ENCODE measurements around the gene GART. TPM values are rescaled to one million over a fixed set of nuclear protein-coding genes. Genes with fewer than 3 reads are reported as not detected.

GART gene
- 231 TPM in 2 replicates for total RNA-seq (2021; fragmentation: NEBNext Ultra II Directional; extraction: Animal tissue kit (Norgen Biotek cat#: 25700))
- polyA plus RNA-seq (2011; rRNA removed): 20.6 and 23.1 TPM in 2 replicates
- 32.4 TPM for polyA plus RNA-seq (2011; cell fraction: cytosol; rRNA removed)
- 34.4 TPM for polyA plus RNA-seq (2011; cell fraction: nucleus; rRNA removed)
- 102 to 135 TPM (median 114 TPM) in 4 replicates for polyA plus RNA-seq (2012, experiment 1 of 2)
- 31.4 TPM for polyA plus RNA-seq (2012, experiment 2 of 2)
- 104 TPM for polyA plus RNA-seq (2013, experiment 1 of 2)
- polyA plus RNA-seq (2013, experiment 2 of 2): 101 TPM
- polyA minus RNA-seq (2011; rRNA and poly(A)+ RNA removed): 44.5 and 61.3 TPM in 2 replicates
- 44.6 TPM for polyA minus RNA-seq (2011; cell fraction: cytosol; rRNA and poly(A)+ RNA removed)
- 64.5 TPM for polyA minus RNA-seq (2011; cell fraction: nucleus; rRNA and poly(A)+ RNA removed)
- long read RNA-seq, experiment 1, transcript GART-201 (11 exons, 2,149 nt): minor isoform, 7 of 143 reads
- long read RNA-seq, experiment 1, transcript GART-203 (22 exons, 3,341 nt): major isoform, 16 of 143 reads
- long read RNA-seq, experiment 1, partial matches to known transcripts: 90 of 143 reads
- long read RNA-seq, experiment 1, other reads (novel, unspliced or antisense): 30 of 143 reads
- long read RNA-seq, experiment 2, transcript GART-201 (11 exons, 2,149 nt): minor isoform, 16 of 176 reads
- long read RNA-seq, experiment 2, transcript GART-203 (22 exons, 3,341 nt): major isoform, 26 of 176 reads
- long read RNA-seq, experiment 2, partial matches to known transcripts: 122 of 176 reads
- long read RNA-seq, experiment 2, other reads (novel, unspliced or antisense): 12 of 176 reads

GRCh38 chr21:33541756-33542639 lies at the start of gene GART:
GART (minus strand) TSS chr21:33542117; CDS start chr21:33539315, 2,802 bp downstream.
- no peak for FAIRE-seq
- peak within 1 kb of the TSS; percentile 97 to 100 (median 98) for H3K9ac ChIP-seq (replicated peaks in 1 of 4; ENCODE audit: extremely low read depth in 1 of 4, low read depth in 3 of 4, low read length in 3 of 4)
- peaks cover 10% of the 10 kb centered on the region for H3K23me2 ChIP-seq (ENCODE audit: low read depth, low read length)
- TF ChIP-seq MAX (IDR thresholded peaks at IDR 0.05) (peak; percentile 65), TAF1 (IDR thresholded peaks at IDR 0.05; ENCODE audit: low read depth, low read length) (peak; percentile 79), E2F6 (IDR thresholded peaks at IDR 0.05) (peak; percentile 68), ASH2L (IDR thresholded peaks at IDR 0.05; ENCODE audit: low read length) (peak; percentile 59), BRCA1 (IDR thresholded peaks at IDR 0.05; ENCODE audit: low read depth, low read length) (no peak), GABPA (IDR thresholded peaks at IDR 0.05; ENCODE audit: borderline replicate concordance, insufficient read depth, low read length) (peak; percentile 40; the same call in 1 of the 2 replicates)

More at GRCh38 chr21:33541756-33542639, at the start of gene GART:
- peak within 1 kb of the TSS; percentile 99 for H4K8ac ChIP-seq (ENCODE audit: extremely low read depth, insufficient read depth, low read length)
- H2BK120ac ChIP-seq (replicated peaks; ENCODE audit: low read depth, low read length): no peak within 1 kb of the TSS
- peak; percentile 39 to 87 for DNase-seq (ENCODE audit: low read depth in 1 of 2, low spot score in 2 of 2)
- peak within 1 kb of the TSS; percentile 55; the same call in 1 of the 2 replicates for H2BK20ac ChIP-seq (ENCODE audit: low read length)
- H3K27ac ChIP-seq (ENCODE audit: low read depth, low read length): peak within 1 kb of the TSS; percentile 99
- peak within 1 kb of the TSS; percentile 88 for H4K5ac ChIP-seq (ENCODE audit: insufficient read length, low read depth, low read length)
- H2BK15ac ChIP-seq (ENCODE audit: low read length): peak within 1 kb of the TSS; percentile 65; the same call in 1 of the 2 replicates
- H3K9me3 ChIP-seq (ENCODE audit: insufficient read depth in 2 of 2, low read depth in 1 of 2, low read length in 1 of 2): no peaks in the 10 kb centered on the region
- H3K56ac ChIP-seq (replicated peaks; ENCODE audit: insufficient read length, low read depth, low read length): peak within 1 kb of the TSS; percentile 91
- peaks cover 7 to 10% of the 10 kb centered on the region in 2 experiments for H4K20me1 ChIP-seq (replicated peaks in 1 of 2; ENCODE audit: control insufficient read depth in 1 of 2, insufficient read depth in 2 of 2, low read length in 2 of 2)
- peak within 1 kb of the TSS; percentile 83 for H4K91ac ChIP-seq (replicated peaks; ENCODE audit: insufficient read length, low read length)
- peak within 1 kb of the TSS; percentile 76 to 79 for H3K4me2 ChIP-seq (ENCODE audit: insufficient read depth in 1 of 2, low read depth in 2 of 2, low read length in 2 of 2)
- H3K4me1 ChIP-seq (replicated peaks in 1 of 4; ENCODE audit: control insufficient read depth in 3 of 4, insufficient read depth in 4 of 4, low read length in 3 of 4): peaks cover 0 to 2% (median 0%) of the 10 kb centered on the region in 4 experiments; a peak in 3 of 7 replicates
- H3K27me3 ChIP-seq (replicated peaks in 1 of 4; ENCODE audit: control insufficient read depth in 3 of 4, extremely low read depth in 1 of 4, insufficient read depth in 3 of 4, low read length in 3 of 4): no peaks in the 10 kb centered on the region
- H2BK5ac ChIP-seq (ENCODE audit: low read depth, low read length): peak within 1 kb of the TSS; percentile 99
- peak within 1 kb of the TSS; percentile 88 for H2AK5ac ChIP-seq (ENCODE audit: low read depth, low read length)
- H3K36me3 ChIP-seq (ENCODE audit: control insufficient read depth in 2 of 4, insufficient read depth in 4 of 4, low read length in 3 of 4): peaks cover 11 to 43% (median 19%) of the 10 kb centered on the region in 4 experiments
- H3K79me2 ChIP-seq (ENCODE audit: control insufficient read depth in 1 of 2, insufficient read depth in 2 of 2, low read length in 2 of 2): peaks cover 48 to 86% of the 10 kb centered on the region in 2 experiments
- H2BK12ac ChIP-seq (ENCODE audit: low read depth, low read length): peak within 1 kb of the TSS; percentile 100; the same call in 1 of the 2 replicates
- CTCF ChIA-PET (ENCODE audit: partially characterized antibody): no interaction called here
- H3K4ac ChIP-seq (replicated peaks; ENCODE audit: insufficient read length, low read depth, low read length): peak within 1 kb of the TSS; percentile 75
- peak within 1 kb of the TSS; percentile 91 to 99 (median 95) for H3K4me3 ChIP-seq (ENCODE audit: extremely low read depth in 1 of 4, insufficient read depth in 2 of 4, low read depth in 3 of 4, low read length in 4 of 4)
- H3K14ac ChIP-seq (ENCODE audit: insufficient read length): no peak within 1 kb of the TSS
- POLR2A ChIA-PET (ENCODE audit: partially characterized antibody): interaction anchor here (0.8 to 6.3 kb wide), 12 partner anchors 10 to 180 kb away, joined by 3 to 64 read pairs (median 4); partner anchors contain the start of gene DONSON
- peak within 1 kb of the TSS; percentile 93; the same call in 1 of the 2 replicates for H2AFZ ChIP-seq (ENCODE audit: low read length)
- no peaks in the 10 kb centered on the region; the same call in 1 of the 2 replicates for H3K79me1 ChIP-seq (ENCODE audit: low read depth, low read length)
- H3K18ac ChIP-seq (ENCODE audit: extremely low read depth, low read length): peak within 1 kb of the TSS; percentile 98
- H3K23ac ChIP-seq (ENCODE audit: insufficient read length): no peak within 1 kb of the TSS
- WGBS, 2 experiments (ENCODE audit: extremely low coverage in 1 of 2, insufficient coverage in 1 of 2, insufficient read length in 1 of 2, insufficient replicate concordance in 2 of 2, low coverage in 1 of 2, low lambda C conversion rate in 2 of 2, missing lambda C conversion rate in 1 of 2): 2% methylated on average over 56 of the region's 56 CpGs; no CpG with 5 or more reads in 1 of the 2 experiments
